AG04449 (cell line): ENCODE measurements around the gene MYBL2.

Experiments used
- CTCF ChIA-PET: fragments of 350-600 bp; formaldehyde crosslinking; extraction: SDS; loops from one replicate; lab custom pipeline; 2021; ENCODE audit warnings: antibody characterized with exemption; lab: Yijun Ruan, JAX
- POLR2A ChIA-PET: fragments of 400-600, 350-600 bp; formaldehyde crosslinking; extraction: SDS; loops from one replicate; lab custom pipeline; 2020; ENCODE audit warnings: antibody characterized with exemption, inconsistent platforms; lab: Yijun Ruan, JAX
- DNase-seq: peaks from one replicate; pipeline ENCODE4 v3.0.0-alpha.2; 2010; ENCODE audit warnings: low read depth, low spot score
- H3K4me3 ChIP-seq: 2 replicates; pipeline ENCODE4 v1.5.1; 2011; ENCODE audit warnings: low read depth, mild to moderate bottlenecking, control low read depth, low read length
- CTCF ChIP-seq: IDR thresholded peaks from one replicate; pipeline ENCODE4 v1.5.1; 2011; ENCODE audit warnings: mild to moderate bottlenecking, moderate library complexity, low read length, control low read depth, inconsistent platforms; ENCODE audit not compliant: insufficient read depth; ENCODE audit errors: missing control alignments

MYBL2 gene

GRCh38 chr20:43728686-43729255, 61.9 kb downstream of the MYBL2 start:
- ChIA-PET CTCF (interaction anchor here (0.8 to 2.1 kb wide), 6 partner anchors 8 to 366 kb away, joined by 3 to 12 read pairs (median 3); no protein-coding TSS in a partner anchor), POLR2A (no interaction called here)
- TF ChIP-seq CTCF = no peak
- H3K4me3 ChIP-seq = no peak overlapping the region
- no peak for DNase-seq

DNA sequence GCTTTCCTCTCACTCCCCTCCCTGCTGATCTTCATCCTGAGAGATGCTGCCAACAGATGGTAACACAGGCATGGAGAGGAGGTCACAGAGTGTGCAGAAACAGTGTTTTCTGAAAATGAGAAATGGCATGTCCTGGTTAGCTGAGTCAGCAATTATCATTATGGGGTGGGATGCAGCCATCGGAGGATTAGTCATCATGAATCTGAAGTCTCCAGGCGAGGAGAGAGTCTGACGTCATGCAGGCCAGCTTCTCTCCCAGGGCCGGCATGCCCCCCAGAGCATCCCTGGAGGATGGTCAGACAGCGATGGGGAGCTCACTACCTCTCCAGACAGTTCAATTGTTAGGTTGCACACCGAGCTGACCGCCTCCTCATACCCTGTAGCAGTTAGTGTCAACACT, 64.6 kb downstream of the MYBL2 start:
- POLR2A ChIA-PET = no interaction called here
- no peak for TF ChIP-seq CTCF
- no peak for DNase-seq
- CTCF ChIA-PET = interaction anchor here (1.0 to 1.2 kb wide), 2 partner anchors 283 to 349 kb away, joined by 3 to 4 read pairs; no protein-coding TSS in a partner anchor
- H3K4me3 ChIP-seq = no peak overlapping the region

DNA sequence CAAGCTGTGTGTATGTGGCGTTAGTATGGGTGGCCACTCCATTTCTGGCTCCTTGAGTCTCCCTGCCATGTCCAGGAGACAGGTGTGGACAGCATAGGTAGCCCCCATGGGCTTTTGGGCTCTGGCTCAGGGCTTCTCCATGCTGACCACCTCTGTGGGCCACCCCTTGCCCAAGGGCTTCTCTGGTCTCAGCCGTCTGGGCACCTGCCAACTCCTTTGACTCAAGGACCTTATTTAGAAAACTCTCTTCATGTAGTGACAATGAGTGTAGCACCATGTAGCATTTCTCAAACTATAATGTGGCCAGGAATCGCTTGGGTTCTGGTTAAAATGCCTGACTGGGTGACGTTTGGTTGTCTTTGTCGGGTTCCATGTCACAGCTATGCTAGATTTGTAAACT, 65.0 kb downstream of the MYBL2 start:
- DNase-seq = no peak
- POLR2A ChIA-PET = no interaction called here
- no peak overlapping the region for H3K4me3 ChIP-seq
- CTCF ChIA-PET = interaction anchor here (1.2 to 2.6 kb wide), 2 partner anchors 17 to 348 kb away, joined by 4 to 17 read pairs; no protein-coding TSS in a partner anchor
- TF ChIP-seq CTCF = no peak

GRCh38 chr20:43736588-43737158, 69.8 kb downstream of the MYBL2 start:
- no peak overlapping the region for H3K4me3 ChIP-seq
- POLR2A ChIA-PET = no interaction called here

GRCh38 chr20:43737925-43738324, 71.0 kb downstream of the MYBL2 start:
- CTCF ChIA-PET = interaction anchor here (1.8 to 2.6 kb wide), 2 partner anchors 10 to 13 kb away, joined by 4 to 17 read pairs; no protein-coding TSS in a partner anchor
- DNase-seq = no peak
- POLR2A ChIA-PET = no interaction called here
- TF ChIP-seq CTCF = no peak
- H3K4me3 ChIP-seq = no peak overlapping the region

More at GRCh38 chr20:43736588-43737158, 69.8 kb downstream of the MYBL2 start:
- no peak for DNase-seq
- CTCF ChIA-PET = interaction anchor here (0.9 to 2.6 kb wide), 5 partner anchors 9 to 357 kb away, joined by 3 to 17 read pairs (median 4); no protein-coding TSS in a partner anchor
- no peak for TF ChIP-seq CTCF

- CTCF ChIA-PET = interaction anchor here (1.0 to 1.9 kb wide), 3 partner anchors 9 to 11 kb away, joined by 3 to 5 read pairs (median 4); no protein-coding TSS in a partner anchor
- DNase-seq = no peak
- no peak for TF ChIP-seq CTCF
These were observed 72.3 kb downstream of the MYBL2 start for GRCh38 chr20:43739148-43739749.

More at GRCh38 chr20:43739148-43739749, 72.3 kb downstream of the MYBL2 start:
- no peak overlapping the region for H3K4me3 ChIP-seq
- POLR2A ChIA-PET = no interaction called here
